Epidermal melanocyte (primary cell): ENCODE results near the gene NOS2.

Experiments
- DNase-seq: peaks from one replicate; pipeline ENCODE4 v3.0.0; 2011; ENCODE audit warnings: low spot score; ENCODE audit not compliant: insufficient read length

Gene NOS2

DNA sequence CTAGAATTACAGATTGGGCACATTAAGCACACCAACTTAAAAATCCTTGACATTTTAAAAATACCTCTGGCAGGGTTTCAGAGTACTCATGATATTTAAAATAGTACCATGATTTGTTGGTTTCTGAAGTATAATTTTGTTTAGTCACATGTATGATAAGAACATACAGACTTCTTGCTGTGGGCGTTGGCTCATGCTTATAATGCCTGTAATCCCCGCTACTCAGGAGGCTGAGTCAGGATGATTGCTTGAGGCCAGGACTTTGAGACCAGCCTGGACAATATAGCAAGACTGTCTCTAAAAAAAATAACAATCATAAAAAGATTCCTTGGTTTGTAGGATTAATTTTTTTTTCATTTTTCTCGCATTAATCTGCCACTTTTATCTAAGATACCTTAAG, 78.5 kb downstream of the NOS2 start:
- no peak for DNase-seq
